ENCODE results near the gene ERVV-1. TPM values are rescaled to one million over a fixed set of nuclear protein-coding genes. Genes with fewer than 3 reads are reported as not detected.
"Not testable (repeated sequence)": the region's sequence is repeated elsewhere in the genome, so short reads cannot be mapped to it uniquely, and the experiment has no call there.

The ERVV-1 gene
- total RNA-seq, 4 donors from 2014 or later: 0.12 TPM; not detected in 3

- intact Hi-C loops (cut with DNase I; ENCODE audit: low total_unique reads): no loop called here
Observed at GRCh38 chr19:53012006-53012405, 1.7 kb upstream of the ERVV-1 start.

GRCh38 chr19:53015159-53015558 is 1.4 kb downstream of the ERVV-1 start:
- Histone ChIP-seq H3K4me3 (no peak overlapping the region), H3K27me3 (no peaks in the 10 kb centered on the region), H3K27ac (no peak overlapping the region), H3K4me1 (no peaks in the 10 kb centered on the region), H3K36me3 (no peaks in the 10 kb centered on the region), H3K9me3 (no peaks in the 10 kb centered on the region)
- ATAC-seq: no peak
- in situ Hi-C loops (cut with MboI; ENCODE audit: low sequenced_read_pairs in 4 of 4) (no loop called here), intact Hi-C loops (cut with DNase I; ENCODE audit: low total_unique reads) (no loop called here)
- TF ChIP-seq POLR2A (IDR thresholded peaks at IDR 0.05) (no peak), CTCF (IDR thresholded peaks at IDR 0.05 in 4 of 5, conservative IDR thresholded peaks at IDR 0.05 in 1 of 5) (no peak)
- no peak for DNase-seq

More at GRCh38 chr19:53012006-53012405, 1.7 kb upstream of the ERVV-1 start:
- no peak overlapping the region for H3K4me3 ChIP-seq
- H3K27ac ChIP-seq: no peak overlapping the region
- TF ChIP-seq CTCF (IDR thresholded peaks at IDR 0.05 in 4 of 5, conservative IDR thresholded peaks at IDR 0.05 in 1 of 5) (no peak), POLR2A (IDR thresholded peaks at IDR 0.05) (no peak)
- H3K4me1 ChIP-seq: no peaks in the 10 kb centered on the region
- H3K9me3 ChIP-seq: no peaks in the 10 kb centered on the region
- H3K36me3 ChIP-seq: no peaks in the 10 kb centered on the region
- no peaks in the 10 kb centered on the region for H3K27me3 ChIP-seq
- DNase-seq (no peak), ATAC-seq (no peak)
- in situ Hi-C loops (cut with MboI; ENCODE audit: low sequenced_read_pairs in 4 of 4): no loop called here

- TF ChIP-seq POLR2A (IDR thresholded peaks at IDR 0.05) (no peak), CTCF (IDR thresholded peaks at IDR 0.05 in 4 of 5, conservative IDR thresholded peaks at IDR 0.05 in 1 of 5) (no peak)
- H3K4me3 ChIP-seq: no peak overlapping the region
- in situ Hi-C loops (cut with MboI; ENCODE audit: low sequenced_read_pairs in 4 of 4): no loop called here
- no peaks in the 10 kb centered on the region for H3K9me3 ChIP-seq
- no peaks in the 10 kb centered on the region for H3K36me3 ChIP-seq
- H3K4me1 ChIP-seq: no peaks in the 10 kb centered on the region
- no peaks in the 10 kb centered on the region for H3K27me3 ChIP-seq
- no peak overlapping the region for H3K27ac ChIP-seq
- no peak for ATAC-seq
- no peak for DNase-seq
- intact Hi-C loops (cut with DNase I; ENCODE audit: low total_unique reads): no loop called here
Observed at GRCh38 chr19:53015730-53016129, 2.0 kb downstream of the ERVV-1 start.

GRCh38 chr19:53019684-53020083 is 6.0 kb downstream of the ERVV-1 start:
- DNase-seq (no peak), ATAC-seq (no peak)
- H3K36me3 ChIP-seq: no peaks in the 10 kb centered on the region
- H3K4me1 ChIP-seq: no peaks in the 10 kb centered on the region
- H3K9me3 ChIP-seq: no peaks in the 10 kb centered on the region
- intact Hi-C loops (cut with DNase I; ENCODE audit: low total_unique reads) (no loop called here), in situ Hi-C loops (cut with MboI; ENCODE audit: low sequenced_read_pairs in 4 of 4) (no loop called here)
- TF ChIP-seq CTCF (IDR thresholded peaks at IDR 0.05 in 4 of 5, conservative IDR thresholded peaks at IDR 0.05 in 1 of 5) (no peak), POLR2A (IDR thresholded peaks at IDR 0.05) (no peak)
- no peak overlapping the region for H3K4me3 ChIP-seq
- H3K27ac ChIP-seq: no peak overlapping the region
- no peaks in the 10 kb centered on the region for H3K27me3 ChIP-seq

GRCh38 chr19:53028306-53028705 is 14.6 kb downstream of the ERVV-1 start:
- in situ Hi-C loops (cut with MboI; ENCODE audit: low sequenced_read_pairs in 4 of 4); intact Hi-C loops (cut with DNase I; ENCODE audit: low total_unique reads); H3K4me3 ChIP-seq; H3K36me3 ChIP-seq; ATAC-seq; H3K9me3 ChIP-seq; H3K4me1 ChIP-seq; H3K27me3 ChIP-seq; H3K27ac ChIP-seq; DNase-seq: not testable (repeated sequence)

All from gastrocnemius medialis (tissue), 4 donors.